PC-9 (cell line): Measurements from ENCODE around the gene SIGLEC15. TPM values are rescaled to one million over a fixed set of nuclear protein-coding genes. Genes with fewer than 3 reads are reported as not detected.
"Not testable (repeated sequence)": the region's sequence is repeated elsewhere in the genome, so short reads cannot be mapped to it uniquely, and the experiment has no call there.

ENCODE experiments used
- BruUV-seq: library from RNA; stranded (reverse); fragments of 400-500 nt; replicated peaks from 2 replicates; lab custom pipeline; 2021; lab: Mats Ljungman, UMichigan
- CTCF ChIA-PET: fragments of 300-600 bp; sonication (Branson Sonifier 250); formaldehyde crosslinking; loops from one replicate; lab custom pipeline; 2022; ENCODE audit warnings: antibody characterized with exemption; lab: Charles Lee
- POLR2A ChIA-PET: fragments of 300-600 bp; sonication (Branson Sonifier 250); formaldehyde crosslinking; loops from one replicate; lab custom pipeline; 2022; ENCODE audit warnings: antibody characterized with exemption; ENCODE audit not compliant: unreplicated experiment; lab: Charles Lee
- DNase-seq, 2 experiments: peaks; one replicate each; pipeline versions ENCODE4 v3.0.0 to v3.0.0-alpha.2; 2015 to 2022; ENCODE audit warnings: mixed read lengths in 1 of 2
- H2AFZ ChIP-seq: fragments of 200-600 bp; sonication (generic); 2 replicates; pipeline ENCODE4 v1.8.1; 2017; ENCODE audit warnings: antibody characterized with exemption
- H3F3A ChIP-seq: fragments of 200-600 bp; sonication (generic); 2 replicates; pipeline ENCODE4 v1.8.1; 2017; ENCODE audit warnings: antibody characterized with exemption, mild to moderate bottlenecking, low read depth; ENCODE audit not compliant: insufficient read depth
- H3K27ac ChIP-seq: fragments of 200-600 bp; sonication (generic); 2 replicates; pipeline ENCODE4 v1.6.1; 2016; ENCODE audit warnings: mixed run types
- H3K27me3 ChIP-seq: fragments of 200-600 bp; sonication (generic); 2 replicates; pipeline ENCODE4 v1.6.1; 2016; ENCODE audit warnings: low read depth, mixed run types; ENCODE audit not compliant: insufficient read depth
- H3K36me3 ChIP-seq: fragments of 200-600 bp; sonication (generic); 2 replicates; pipeline ENCODE4 v1.6.1; 2016; ENCODE audit warnings: low read depth, mixed run types
- H3K4me1 ChIP-seq: fragments of 200-600 bp; sonication (generic); replicated peaks from 2 replicates; pipeline ENCODE4 v1.6.1; 2016; ENCODE audit warnings: mixed run types; ENCODE audit not compliant: insufficient read depth
- H3K4me2 ChIP-seq: fragments of 200-600 bp; sonication (generic); 2 replicates; pipeline ENCODE4 v1.6.1; 2017; ENCODE audit warnings: mixed run types
- H3K4me3 ChIP-seq: fragments of 200-600 bp; sonication (generic); 2 replicates; pipeline ENCODE4 v1.6.1; 2016; ENCODE audit warnings: mixed run types
- H3K79me2 ChIP-seq: fragments of 200-600 bp; sonication (generic); 2 replicates; pipeline ENCODE4 v1.6.1; 2017; ENCODE audit warnings: low read depth, mixed run types
- H3K9me2 ChIP-seq: fragments of 200-600 bp; sonication (generic); 2 replicates; pipeline ENCODE4 v1.8.1; 2017; ENCODE audit warnings: mild to moderate bottlenecking; ENCODE audit not compliant: insufficient read depth
- H3K9me3 ChIP-seq: fragments of 200-600 bp; sonication (generic); 2 replicates; pipeline ENCODE4 v1.8.1; 2016; ENCODE audit warnings: low read depth; ENCODE audit not compliant: insufficient read depth
- H4K20me1 ChIP-seq: fragments of 200-600 bp; sonication (generic); 2 replicates; pipeline ENCODE4 v1.8.1; 2017; ENCODE audit not compliant: insufficient read depth
- EZH2 ChIP-seq: fragments of 200-600 bp; sonication (generic); IDR thresholded peaks from 2 replicates; pipeline ENCODE4 v1.8.0; 2017; ENCODE audit warnings: antibody characterized with exemption, low read depth
- intact Hi-C: fragments of 100-400 bp; cut with micrococcal nuclease; formaldehyde crosslinking; loops from one replicate; pipeline ENCODE4 v1.10.0; 2022; ENCODE audit not compliant: unreplicated experiment
- total RNA-seq: library from RNA; stranded (reverse); gene quantifications from 2 replicates; pipeline ENCODE4 v1.2.3, GENCODE V29; 2021
- TF ChIP-seq, protein P1 (sequence below): fragments of 200-600 bp; sonication (generic); conservative IDR thresholded peaks from 2 replicates; pipeline ENCODE4 v1.6.1; 2017; ENCODE audit warnings: mixed run types, antibody characterized with exemption, mild to moderate bottlenecking, moderate library complexity

Gene SIGLEC15
- total RNA-seq, 1 experiment from 2014 or later: 1.0 TPM

DNA sequence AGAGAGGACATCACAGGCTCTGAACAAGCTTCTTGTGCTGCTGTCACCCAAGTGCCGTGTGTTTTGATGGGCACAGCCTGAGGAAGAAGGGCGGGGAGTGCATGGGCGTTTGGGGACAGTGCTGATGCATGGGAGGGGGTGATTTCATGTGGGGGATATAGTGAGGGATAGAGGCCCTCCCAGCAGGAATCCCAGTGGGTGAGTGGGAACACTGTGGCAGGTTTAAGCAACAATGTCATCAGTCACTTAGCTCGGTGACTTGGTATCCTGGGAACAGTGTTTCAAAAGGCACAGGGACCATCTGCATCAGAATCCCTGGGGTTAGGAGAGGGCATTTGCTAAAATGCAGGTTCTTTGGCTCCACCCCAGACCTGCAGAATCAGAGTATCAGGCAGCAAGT lies 609 bp downstream of the SIGLEC15 start:
- Histone ChIP-seq H3K4me3 (no peak overlapping the region), H3K27ac (no peak overlapping the region), H3K4me1 (peaks cover 47% of the 10 kb centered on the region), H3F3A (peaks cover 32% of the 10 kb centered on the region), H3K4me2 (peak overlapping the region; percentile 9; the same call in 1 of the 2 replicates), H2AFZ (no peak overlapping the region), H3K27me3 (no peaks in the 10 kb centered on the region), H3K79me2 (no peaks in the 10 kb centered on the region), H4K20me1 (no peaks in the 10 kb centered on the region), H3K9me2 (no peaks in the 10 kb centered on the region), H3K9me3 (no peaks in the 10 kb centered on the region), H3K36me3 (no peaks in the 10 kb centered on the region)
- DNase-seq: no peak
- TF ChIP-seq EZH2: no peak
- TF ChIP-seq, protein P1, sequence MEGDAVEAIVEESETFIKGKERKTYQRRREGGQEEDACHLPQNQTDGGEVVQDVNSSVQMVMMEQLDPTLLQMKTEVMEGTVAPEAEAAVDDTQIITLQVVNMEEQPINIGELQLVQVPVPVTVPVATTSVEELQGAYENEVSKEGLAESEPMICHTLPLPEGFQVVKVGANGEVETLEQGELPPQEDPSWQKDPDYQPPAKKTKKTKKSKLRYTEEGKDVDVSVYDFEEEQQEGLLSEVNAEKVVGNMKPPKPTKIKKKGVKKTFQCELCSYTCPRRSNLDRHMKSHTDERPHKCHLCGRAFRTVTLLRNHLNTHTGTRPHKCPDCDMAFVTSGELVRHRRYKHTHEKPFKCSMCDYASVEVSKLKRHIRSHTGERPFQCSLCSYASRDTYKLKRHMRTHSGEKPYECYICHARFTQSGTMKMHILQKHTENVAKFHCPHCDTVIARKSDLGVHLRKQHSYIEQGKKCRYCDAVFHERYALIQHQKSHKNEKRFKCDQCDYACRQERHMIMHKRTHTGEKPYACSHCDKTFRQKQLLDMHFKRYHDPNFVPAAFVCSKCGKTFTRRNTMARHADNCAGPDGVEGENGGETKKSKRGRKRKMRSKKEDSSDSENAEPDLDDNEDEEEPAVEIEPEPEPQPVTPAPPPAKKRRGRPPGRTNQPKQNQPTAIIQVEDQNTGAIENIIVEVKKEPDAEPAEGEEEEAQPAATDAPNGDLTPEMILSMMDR: no peak
- BruUV-seq: no TSS peak
- ChIA-PET POLR2A (interaction anchor here (0.7 kb wide), 1 partner anchor 58 kb away, joined by 3 read pairs; no protein-coding TSS in a partner anchor), CTCF (no interaction called here)
- intact Hi-C loops: no loop called here

DNA sequence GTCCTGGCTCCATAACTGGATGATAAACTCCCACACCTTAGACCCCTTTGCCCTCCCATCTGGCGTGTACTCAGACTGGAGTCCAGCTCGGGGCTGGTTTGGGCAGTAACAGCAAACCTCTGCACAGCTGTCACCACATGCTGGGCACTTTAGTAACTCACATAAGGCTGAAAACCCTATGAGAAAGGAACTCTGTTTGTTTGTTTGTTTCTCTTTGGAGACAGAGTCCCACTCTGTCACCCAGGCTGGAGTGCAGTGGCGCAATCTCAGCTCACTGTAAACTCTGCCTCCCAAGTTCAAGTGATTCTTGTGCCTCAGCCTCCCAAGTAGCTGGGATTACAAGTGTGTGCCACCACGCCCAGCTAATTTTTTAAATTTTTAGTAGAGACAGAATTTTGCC lies 1.2 kb downstream of the SIGLEC15 start:
- H2AFZ ChIP-seq, CTCF ChIA-PET, H3K79me2 ChIP-seq, H3K4me3 ChIP-seq, BruUV-seq, H3K27me3 ChIP-seq, H3K9me2 ChIP-seq, H3K36me3 ChIP-seq, H3K9me3 ChIP-seq, intact Hi-C loops, H4K20me1 ChIP-seq, POLR2A ChIA-PET: not testable (repeated sequence)
- Histone ChIP-seq H3K27ac (peak overlapping the region; percentile 82), H3K4me1 (peaks cover 50% of the 10 kb centered on the region), H3K4me2 (peak overlapping the region; percentile 71; the same call in 1 of the 2 replicates), H3F3A (peaks cover 32% of the 10 kb centered on the region)
- peak in 1 of 2 experiments; percentile 43 for DNase-seq

DNA sequence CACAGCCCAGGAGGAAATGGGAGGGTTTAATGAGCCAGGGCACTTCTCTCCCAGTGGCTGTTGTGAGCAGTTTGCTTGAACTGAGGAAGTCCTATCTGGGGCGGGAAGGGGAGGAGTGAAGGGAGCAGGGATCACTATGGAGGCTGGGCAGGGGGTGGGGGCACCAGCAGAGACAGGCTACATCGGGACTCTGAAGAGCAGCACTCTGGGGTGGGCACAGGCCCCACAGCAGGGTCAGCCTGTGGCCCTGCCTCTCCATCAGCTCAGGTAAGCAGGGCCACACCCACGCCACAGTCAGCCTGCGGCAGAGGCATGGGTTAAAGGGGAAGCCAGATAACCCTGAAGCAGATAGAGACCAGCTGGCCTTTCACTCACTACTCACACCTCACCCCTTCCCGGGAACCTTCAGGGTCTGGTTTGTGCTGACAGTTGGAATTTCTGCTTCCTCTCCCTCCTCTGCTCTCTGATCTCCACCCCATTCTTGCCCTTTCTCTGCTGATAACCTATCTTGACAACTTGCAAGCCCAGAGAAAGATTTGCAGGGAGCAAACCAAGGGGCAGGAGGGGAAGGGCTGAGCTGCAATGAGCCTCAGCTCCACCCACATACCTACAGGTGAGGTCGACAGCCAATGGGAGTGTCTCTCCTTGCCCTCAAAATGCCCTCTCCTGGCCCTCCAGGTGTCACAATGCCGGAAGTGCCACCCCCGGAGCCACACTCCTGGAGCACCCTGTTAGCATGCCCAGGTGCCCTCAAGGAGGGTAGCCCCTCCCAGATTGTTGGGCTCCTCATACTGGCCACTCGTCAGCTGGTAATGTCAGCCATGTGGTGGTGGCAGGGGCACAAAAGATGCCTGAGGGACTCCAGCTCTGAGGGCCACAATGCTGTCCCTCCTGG lies 3.7 kb downstream of the SIGLEC15 start:
- peak; percentile 74 to 95 for DNase-seq
- no peaks in the 10 kb centered on the region for H3K9me2 ChIP-seq
- intact Hi-C loops: loop anchor here (1.0 kb wide), 2 partner anchors 27 to 36 kb away; no protein-coding TSS in a partner anchor
- H3K4me3 ChIP-seq: peak overlapping the region; percentile 30; the same call in 1 of the 2 replicates
- peak overlapping the region; percentile 82 for H3K27ac ChIP-seq
- H3K9me3 ChIP-seq: no peaks in the 10 kb centered on the region
- 0 out of 2 replicates have a peak overlapping the region, but pooled peaks have one; percentile 2 for H2AFZ ChIP-seq
- peak overlapping the region; percentile 71 for H3K4me2 ChIP-seq
- no peaks in the 10 kb centered on the region for H3K36me3 ChIP-seq
- ChIA-PET CTCF (no interaction called here), POLR2A (interaction anchor here (0.6 kb wide), 2 partner anchors 27 to 1134 kb away, joined by 5 to 6 read pairs; no protein-coding TSS in a partner anchor)
- no peaks in the 10 kb centered on the region for H4K20me1 ChIP-seq
- H3K4me1 ChIP-seq: peaks cover 56% of the 10 kb centered on the region
- TF ChIP-seq, protein P1: no peak
- no peak for TF ChIP-seq EZH2
- H3K79me2 ChIP-seq: no peaks in the 10 kb centered on the region
- no TSS peak for BruUV-seq
- H3F3A ChIP-seq: peaks cover 32% of the 10 kb centered on the region
- H3K27me3 ChIP-seq: no peaks in the 10 kb centered on the region
